ENCODE results near the gene NOTCH3. TPM values are rescaled to one million over a fixed set of nuclear protein-coding genes. Genes with fewer than 3 reads are reported as not detected.
A peak's percentile ranks its signal among the peaks of the same experiment; 100 is the strongest.

NOTCH3 gene
- total RNA-seq, 1 experiment from 2014 or later = 3.7 TPM

- ChIA-PET CTCF (interaction anchor here (0.8 to 0.9 kb wide), 2 partner anchors 22 to 23 kb away, joined by 3 read pairs; no protein-coding TSS in a partner anchor), POLR2A (no interaction called here)
- H3K27ac Mint-ChIP-seq (ENCODE audit: low read depth, unreplicated experiment) = no peak overlapping the region
- no peak for DNase-seq (ENCODE audit: unreplicated experiment)
- H3K9me3 Mint-ChIP-seq (ENCODE audit: unreplicated experiment) = no peaks in the 10 kb centered on the region
- intact Hi-C loops (cut with micrococcal nuclease) = no loop called here
- H3K4me1 Mint-ChIP-seq (ENCODE audit: insufficient read depth, unreplicated experiment) = no peaks in the 10 kb centered on the region
- H3K4me3 Mint-ChIP-seq (ENCODE audit: unreplicated experiment) = no peak overlapping the region
- no peaks in the 10 kb centered on the region for H3K36me3 Mint-ChIP-seq (ENCODE audit: insufficient read depth, unreplicated experiment)
- H3K27me3 Mint-ChIP-seq (ENCODE audit: insufficient read depth, unreplicated experiment) = no peaks in the 10 kb centered on the region
- BruUV-seq (replicated peaks) = no TSS peak
- TF ChIP-seq, protein P1, sequence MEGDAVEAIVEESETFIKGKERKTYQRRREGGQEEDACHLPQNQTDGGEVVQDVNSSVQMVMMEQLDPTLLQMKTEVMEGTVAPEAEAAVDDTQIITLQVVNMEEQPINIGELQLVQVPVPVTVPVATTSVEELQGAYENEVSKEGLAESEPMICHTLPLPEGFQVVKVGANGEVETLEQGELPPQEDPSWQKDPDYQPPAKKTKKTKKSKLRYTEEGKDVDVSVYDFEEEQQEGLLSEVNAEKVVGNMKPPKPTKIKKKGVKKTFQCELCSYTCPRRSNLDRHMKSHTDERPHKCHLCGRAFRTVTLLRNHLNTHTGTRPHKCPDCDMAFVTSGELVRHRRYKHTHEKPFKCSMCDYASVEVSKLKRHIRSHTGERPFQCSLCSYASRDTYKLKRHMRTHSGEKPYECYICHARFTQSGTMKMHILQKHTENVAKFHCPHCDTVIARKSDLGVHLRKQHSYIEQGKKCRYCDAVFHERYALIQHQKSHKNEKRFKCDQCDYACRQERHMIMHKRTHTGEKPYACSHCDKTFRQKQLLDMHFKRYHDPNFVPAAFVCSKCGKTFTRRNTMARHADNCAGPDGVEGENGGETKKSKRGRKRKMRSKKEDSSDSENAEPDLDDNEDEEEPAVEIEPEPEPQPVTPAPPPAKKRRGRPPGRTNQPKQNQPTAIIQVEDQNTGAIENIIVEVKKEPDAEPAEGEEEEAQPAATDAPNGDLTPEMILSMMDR (IDR thresholded peaks at IDR 0.05; ENCODE audit: unreplicated experiment) = no peak
Observed at GRCh38 chr19:15184776-15185175, 16.0 kb downstream of the NOTCH3 start.

DNA sequence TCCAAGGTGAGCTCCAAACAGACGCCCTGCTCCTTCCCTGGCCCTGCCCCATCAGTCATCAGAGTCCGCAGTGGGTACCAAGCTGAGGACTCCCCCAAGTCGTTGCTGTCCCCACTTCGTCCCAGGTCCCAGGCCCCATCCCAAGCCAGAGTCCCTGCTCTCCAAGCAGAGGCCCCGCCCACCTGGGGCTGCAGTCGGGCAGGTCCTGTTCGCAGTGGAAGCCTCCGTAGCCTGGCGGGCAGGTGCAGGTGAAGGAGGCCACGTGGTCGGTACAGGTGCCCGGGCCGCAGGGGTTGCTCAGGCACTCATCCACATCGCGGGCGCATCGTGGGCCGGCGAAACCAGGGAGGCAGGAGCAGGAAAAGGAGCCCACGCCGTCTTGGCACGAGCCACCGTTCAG, 19.4 kb downstream of the NOTCH3 start:
- TF ChIP-seq, protein P1 (IDR thresholded peaks at IDR 0.05; ENCODE audit: unreplicated experiment) = no peak
- intact Hi-C loops (cut with micrococcal nuclease) = no loop called here
- Mint-ChIP-seq H3K36me3 (ENCODE audit: insufficient read depth, unreplicated experiment) (no peaks in the 10 kb centered on the region), H3K9me3 (ENCODE audit: unreplicated experiment) (no peaks in the 10 kb centered on the region), H3K4me1 (ENCODE audit: insufficient read depth, unreplicated experiment) (peaks cover 7% of the 10 kb centered on the region), H3K4me3 (ENCODE audit: unreplicated experiment) (no peak overlapping the region), H3K27me3 (ENCODE audit: insufficient read depth, unreplicated experiment) (no peaks in the 10 kb centered on the region), H3K27ac (ENCODE audit: low read depth, unreplicated experiment) (no peak overlapping the region)
- POLR2A ChIA-PET = no interaction called here
- DNase-seq (ENCODE audit: unreplicated experiment) = no peak
- CTCF ChIA-PET = interaction anchor here (0.9 kb wide), 1 partner anchor 17 kb away, joined by 5 read pairs; no protein-coding TSS in a partner anchor
- BruUV-seq (replicated peaks) = no TSS peak

- ChIA-PET CTCF (interaction anchor here (0.5 to 1.4 kb wide), 5 partner anchors 18 to 376 kb away, joined by 3 to 5 read pairs (median 3); no protein-coding TSS in a partner anchor), POLR2A (no interaction called here)
- Mint-ChIP-seq H3K27ac (ENCODE audit: low read depth, unreplicated experiment) (no peak overlapping the region), H3K4me1 (ENCODE audit: insufficient read depth, unreplicated experiment) (peaks cover 7% of the 10 kb centered on the region), H3K4me3 (ENCODE audit: unreplicated experiment) (no peak overlapping the region), H3K27me3 (ENCODE audit: insufficient read depth, unreplicated experiment) (no peaks in the 10 kb centered on the region), H3K9me3 (ENCODE audit: unreplicated experiment) (no peaks in the 10 kb centered on the region), H3K36me3 (ENCODE audit: insufficient read depth, unreplicated experiment) (no peaks in the 10 kb centered on the region)
- no TSS peak for BruUV-seq (replicated peaks)
- DNase-seq (ENCODE audit: unreplicated experiment) = no peak
- TF ChIP-seq, protein P1 (IDR thresholded peaks at IDR 0.05; ENCODE audit: unreplicated experiment) = no peak
- intact Hi-C loops (cut with micrococcal nuclease) = no loop called here
Observed at GRCh38 chr19:15180451-15181390, 20.1 kb downstream of the NOTCH3 start.

DNA sequence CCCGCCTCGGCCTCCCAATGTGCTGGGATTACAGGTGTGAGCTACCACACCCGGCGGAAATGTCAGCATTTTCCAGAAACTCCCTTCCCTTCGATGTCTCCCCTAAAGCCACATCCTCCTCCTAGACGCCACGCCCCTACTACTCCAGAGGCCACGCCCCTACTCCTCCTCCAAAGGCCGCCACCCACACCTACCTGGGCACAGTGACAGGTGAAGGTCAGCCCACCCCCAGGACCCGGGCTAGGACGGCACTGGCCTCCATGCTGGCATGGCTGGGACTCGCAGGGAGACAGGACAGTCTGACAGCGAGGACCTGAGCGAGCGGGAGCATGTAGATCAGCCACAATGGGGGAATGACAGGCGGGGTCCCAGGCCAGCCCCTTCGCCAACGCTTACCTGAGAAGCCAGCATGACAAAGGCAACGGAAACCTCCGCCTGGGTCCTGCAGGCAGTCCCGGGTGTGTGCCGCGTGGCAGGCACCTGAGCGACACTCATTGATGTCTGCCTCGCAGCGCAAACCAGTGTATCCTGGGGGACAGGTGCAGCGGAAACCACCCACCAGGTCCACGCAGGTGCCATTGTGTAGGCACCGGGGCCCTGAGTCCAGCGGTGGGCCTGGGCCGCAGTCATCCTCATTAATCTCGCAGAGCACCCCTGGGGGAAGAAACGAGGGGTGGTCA, 22.0 kb downstream of the NOTCH3 start:
- Mint-ChIP-seq H3K36me3 (ENCODE audit: insufficient read depth, unreplicated experiment) (no peaks in the 10 kb centered on the region), H3K4me1 (ENCODE audit: insufficient read depth, unreplicated experiment) (peaks cover 7% of the 10 kb centered on the region), H3K27ac (ENCODE audit: low read depth, unreplicated experiment) (no peak overlapping the region), H3K9me3 (ENCODE audit: unreplicated experiment) (no peaks in the 10 kb centered on the region), H3K4me3 (ENCODE audit: unreplicated experiment) (peak overlapping the region; percentile 29), H3K27me3 (ENCODE audit: insufficient read depth, unreplicated experiment) (no peaks in the 10 kb centered on the region)
- POLR2A ChIA-PET = interaction anchor here (0.7 kb wide), 2 partner anchors 68 to 159 kb away, joined by 3 to 4 read pairs; no protein-coding TSS in a partner anchor
- TF ChIP-seq, protein P1 (IDR thresholded peaks at IDR 0.05; ENCODE audit: unreplicated experiment) = no peak
- BruUV-seq (replicated peaks) = no TSS peak
- intact Hi-C loops (cut with micrococcal nuclease) = loop anchor here (5.0 kb wide), 3 partner anchors 74 to 239 kb away; partner anchors contain the start of genes AKAP8 and AKAP8L
- no peak for DNase-seq (ENCODE audit: unreplicated experiment)
- CTCF ChIA-PET = interaction anchor here (0.6 to 1.2 kb wide), 3 partner anchors 139 to 196 kb away, joined by 3 to 4 read pairs (median 3); no protein-coding TSS in a partner anchor
